B cell (primary cell): ENCODE measurements around the gene PDXK.

ENCODE experiments used
- CTCF ChIP-seq: fragments of 200-600 bp; IDR thresholded peaks from one replicate; pipeline ENCODE4 v1.8.0; 2022; ENCODE audit warnings: antibody characterized with exemption, mild to moderate bottlenecking
- EZH2 ChIP-seq: IDR thresholded peaks from 2 replicates; pipeline ENCODE4 v1.6.1; 2012; ENCODE audit warnings: borderline replicate concordance, low read depth, mild to moderate bottlenecking, moderate library complexity, low read length; ENCODE audit not compliant: insufficient read depth, poor library complexity, severe bottlenecking

- no peak for TF ChIP-seq EZH2
- no peak for TF ChIP-seq CTCF
These were observed 41.5 kb downstream of the PDXK start for GRCh38 chr21:43760391-43760958.
